GM12873 (cell line): Measurements from ENCODE around the gene ARPC1B.

Experiments used
- TF ChIP-seq, protein P1 (sequence below): IDR thresholded peaks from 2 replicates; pipeline ENCODE4 v1.5.1; 2012; ENCODE audit warnings: low read depth, mild to moderate bottlenecking, moderate library complexity, low read length, control low read depth; ENCODE audit not compliant: insufficient read depth; ENCODE audit errors: missing control alignments

ARPC1B gene

DNA sequence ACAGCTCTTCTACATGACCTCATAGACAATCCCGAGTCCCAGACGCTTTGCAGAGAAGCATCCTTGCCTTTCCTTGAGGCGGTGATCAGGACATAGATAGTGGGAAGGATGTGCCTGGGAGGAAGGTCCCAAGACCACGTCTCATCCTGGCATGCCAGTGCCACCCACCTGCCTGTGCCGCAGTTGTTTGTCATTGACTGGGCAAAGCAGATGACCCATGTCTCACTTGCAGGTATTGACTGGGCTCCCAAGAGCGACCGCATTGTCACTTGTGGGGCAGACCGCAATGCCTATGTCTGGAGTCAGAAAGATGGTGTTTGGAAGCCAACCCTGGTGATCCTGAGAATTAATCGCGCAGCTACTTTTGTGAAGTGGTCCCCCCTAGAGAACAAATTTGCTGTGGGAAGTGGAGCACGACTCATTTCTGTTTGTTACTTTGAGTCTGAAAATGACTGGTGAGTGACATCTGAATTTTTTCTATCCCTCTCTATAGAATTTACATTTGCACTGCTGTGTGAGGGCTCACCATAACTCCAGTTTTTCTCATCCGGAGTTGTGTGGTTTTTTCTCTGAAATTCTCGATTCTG, 30.4 kb upstream of the ARPC1B start:
- TF ChIP-seq, protein P1, sequence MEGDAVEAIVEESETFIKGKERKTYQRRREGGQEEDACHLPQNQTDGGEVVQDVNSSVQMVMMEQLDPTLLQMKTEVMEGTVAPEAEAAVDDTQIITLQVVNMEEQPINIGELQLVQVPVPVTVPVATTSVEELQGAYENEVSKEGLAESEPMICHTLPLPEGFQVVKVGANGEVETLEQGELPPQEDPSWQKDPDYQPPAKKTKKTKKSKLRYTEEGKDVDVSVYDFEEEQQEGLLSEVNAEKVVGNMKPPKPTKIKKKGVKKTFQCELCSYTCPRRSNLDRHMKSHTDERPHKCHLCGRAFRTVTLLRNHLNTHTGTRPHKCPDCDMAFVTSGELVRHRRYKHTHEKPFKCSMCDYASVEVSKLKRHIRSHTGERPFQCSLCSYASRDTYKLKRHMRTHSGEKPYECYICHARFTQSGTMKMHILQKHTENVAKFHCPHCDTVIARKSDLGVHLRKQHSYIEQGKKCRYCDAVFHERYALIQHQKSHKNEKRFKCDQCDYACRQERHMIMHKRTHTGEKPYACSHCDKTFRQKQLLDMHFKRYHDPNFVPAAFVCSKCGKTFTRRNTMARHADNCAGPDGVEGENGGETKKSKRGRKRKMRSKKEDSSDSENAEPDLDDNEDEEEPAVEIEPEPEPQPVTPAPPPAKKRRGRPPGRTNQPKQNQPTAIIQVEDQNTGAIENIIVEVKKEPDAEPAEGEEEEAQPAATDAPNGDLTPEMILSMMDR = no peak

DNA sequence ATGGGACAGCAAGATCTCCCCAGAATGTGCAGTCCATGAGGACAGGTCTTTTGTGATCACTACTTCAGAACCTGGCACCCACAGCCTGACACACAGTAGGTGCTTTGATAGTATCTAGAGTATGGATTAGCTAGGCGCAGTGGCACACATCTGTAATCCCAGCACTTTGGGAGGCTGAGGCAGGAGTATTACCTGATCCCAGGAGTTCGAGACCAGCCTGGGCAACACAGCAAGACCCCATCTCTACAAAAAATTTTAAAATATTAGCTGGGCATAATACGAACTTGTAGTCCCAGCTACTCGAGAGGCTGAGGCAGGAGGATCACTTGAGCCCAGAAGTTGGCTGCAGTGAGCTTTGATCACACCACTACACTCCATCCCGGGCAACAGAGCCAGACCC, 22.3 kb upstream of the ARPC1B start:
- TF ChIP-seq, protein P1 = no peak

DNA sequence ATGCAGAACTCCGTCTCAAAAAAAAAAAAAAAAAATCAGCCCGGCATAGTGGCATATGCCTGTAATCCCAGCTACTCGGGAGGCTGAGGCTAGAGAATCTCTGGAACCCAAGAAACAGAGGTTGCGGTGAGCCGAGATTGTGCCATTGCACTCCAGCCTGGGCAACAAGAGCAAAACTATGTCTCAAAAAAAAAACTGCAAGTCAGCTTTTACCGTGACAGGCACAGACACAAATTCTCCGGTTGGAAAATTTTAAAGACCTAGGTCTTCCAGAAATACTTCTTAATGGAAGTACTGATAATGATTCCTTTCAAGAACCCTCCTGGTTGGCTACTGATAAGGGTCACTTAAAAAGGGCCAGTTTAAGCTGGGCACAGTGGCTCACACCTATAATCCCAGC, 19.4 kb upstream of the ARPC1B start:
- TF ChIP-seq, protein P1 = no peak

DNA sequence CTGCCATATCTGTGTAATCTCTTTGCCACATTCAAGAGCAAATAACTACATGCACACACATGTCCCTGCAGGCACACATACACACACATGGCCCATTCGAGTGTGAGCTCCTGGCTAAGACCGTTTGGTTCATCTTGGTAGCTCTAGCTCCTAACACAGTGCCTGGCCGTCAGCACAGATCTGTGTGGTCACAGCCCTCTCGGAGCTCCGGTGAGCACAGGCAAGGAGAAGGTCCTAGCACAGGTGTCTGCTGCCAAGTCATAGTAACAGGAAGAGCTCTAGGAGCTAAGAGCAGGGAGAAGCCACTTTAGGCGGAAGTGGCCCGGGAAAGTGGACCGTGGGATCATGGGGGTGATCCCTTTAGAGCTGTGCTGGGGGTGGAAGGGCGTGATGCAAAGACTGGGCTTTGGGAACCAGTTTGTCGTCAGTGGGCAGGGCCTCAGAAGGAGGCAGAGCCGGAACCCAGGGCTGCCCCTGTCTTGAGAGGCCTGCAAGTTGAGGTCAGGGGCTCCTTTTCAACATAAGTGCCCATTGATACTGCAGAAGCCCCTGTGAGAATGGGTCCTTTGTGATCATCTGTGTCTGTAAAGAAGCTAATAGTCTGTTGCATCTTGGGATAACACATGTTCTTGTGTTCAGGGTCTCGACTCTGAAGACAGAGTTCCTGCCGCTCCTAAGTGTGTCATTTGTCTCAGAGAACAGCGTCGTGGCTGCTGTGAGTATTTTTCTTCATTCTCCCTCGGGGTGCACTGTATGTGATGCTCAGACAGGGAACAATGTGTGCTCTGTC, 16.6 kb upstream of the ARPC1B start:
- TF ChIP-seq, protein P1 = no peak

DNA sequence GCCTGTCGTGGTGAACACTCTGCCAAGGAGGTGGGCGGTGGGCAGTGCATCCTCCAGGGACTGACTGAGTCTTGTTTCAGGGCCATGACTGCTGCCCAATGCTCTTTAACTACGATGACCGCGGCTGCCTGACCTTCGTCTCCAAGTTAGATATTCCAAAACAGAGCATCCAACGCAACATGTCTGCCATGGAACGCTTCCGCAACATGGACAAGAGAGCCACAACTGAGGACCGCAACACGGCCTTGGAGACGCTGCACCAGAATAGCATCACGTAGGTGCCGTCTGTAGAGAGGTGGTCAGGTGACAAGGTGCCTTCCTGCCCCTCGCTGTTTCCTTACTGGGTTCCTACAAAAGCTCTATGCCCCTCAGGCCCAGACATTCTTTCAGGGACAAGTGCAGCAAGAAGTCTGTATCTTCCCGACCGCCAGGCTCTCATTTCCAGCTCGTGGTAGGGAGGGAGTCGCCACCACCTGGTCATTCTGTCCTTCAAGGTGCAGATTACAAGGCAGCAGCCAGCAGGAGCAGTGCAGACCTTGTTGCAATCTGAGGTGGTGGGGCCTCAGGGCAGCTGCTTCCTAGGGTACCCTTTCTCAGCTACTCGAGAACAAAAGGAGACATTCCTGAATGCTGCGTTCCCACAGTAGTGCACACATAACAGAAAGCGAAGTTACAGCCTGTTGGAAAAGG, 14.9 kb upstream of the ARPC1B start:
- TF ChIP-seq, protein P1 = no peak

DNA sequence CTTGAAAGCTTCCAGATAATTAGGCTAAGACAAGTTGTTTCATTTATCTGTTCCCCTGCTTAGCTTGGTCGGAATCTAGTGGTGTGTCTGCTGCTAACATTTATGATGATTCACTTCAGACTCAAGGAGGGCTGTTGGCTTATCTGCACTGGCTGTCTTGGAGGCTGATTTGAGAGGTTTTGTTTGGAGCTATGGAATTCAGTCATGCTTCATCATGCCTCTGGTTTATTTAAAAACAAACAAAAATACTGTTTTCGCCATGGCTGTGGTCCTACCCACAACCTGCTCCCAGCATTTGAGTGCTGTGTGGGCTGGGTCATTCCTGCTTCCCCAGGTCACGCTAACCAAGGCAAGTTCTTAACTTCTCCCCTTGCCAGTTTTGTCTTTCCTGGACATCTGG, 11.7 kb upstream of the ARPC1B start:
- TF ChIP-seq, protein P1 = no peak

DNA sequence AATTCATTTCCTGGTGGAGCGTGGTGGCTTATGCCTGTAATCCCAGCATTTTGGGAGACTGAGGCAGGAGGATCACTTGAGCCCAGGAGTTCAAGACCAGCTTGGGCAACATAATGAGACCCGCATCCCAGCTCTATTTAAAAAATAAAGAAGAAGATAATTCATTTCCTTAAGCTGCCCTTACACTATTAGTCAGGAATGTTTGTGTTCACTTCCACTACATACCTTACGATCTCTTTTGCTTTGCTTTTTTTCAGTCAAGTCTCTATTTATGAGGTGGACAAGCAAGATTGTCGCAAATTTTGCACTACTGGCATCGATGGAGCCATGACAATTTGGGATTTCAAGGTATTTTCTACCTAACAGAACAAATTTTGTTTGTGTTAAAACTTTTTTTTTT, 11.2 kb upstream of the ARPC1B start:
- TF ChIP-seq, protein P1 = no peak
